ENCODE measurements around the gene CDK5. TPM values are rescaled to one million over a fixed set of nuclear protein-coding genes. Genes with fewer than 3 reads are reported as not detected.
A peak's percentile ranks its signal among the peaks of the same experiment; 100 is the strongest.

CDK5 gene
- total and polyA plus RNA-seq, 9 of the 15 experiments (the other 6 are each of a cell fraction or from before 2014, with no cell fraction given) = 3.2 to 38.0 (median 27.5) TPM

- TF ChIP-seq POLR2B (IDR thresholded peaks at IDR 0.05; ENCODE audit: low read depth, partially characterized antibody) (no peak), ZNF146 (CRISPR knock-in tag; IDR thresholded peaks at IDR 0.05; ENCODE audit: unreplicated experiment) (no peak), TBL1XR1 (IDR thresholded peaks at IDR 0.05; ENCODE audit: low read length in 2 of 2) (no peak), ZFP30 (CRISPR knock-in tag; IDR thresholded peaks at IDR 0.05; ENCODE audit: borderline replicate concordance) (no peak), NCOA6 (IDR thresholded peaks at IDR 0.05) (no peak), IRF1 (CRISPR knock-in tag; IDR thresholded peaks at IDR 0.05; ENCODE audit: borderline replicate concordance) (peak; percentile 58; the same call in 1 of the 2 replicates), RNF2 (IDR thresholded peaks at IDR 0.05) (peak; percentile 69), ATF1 (CRISPR knock-in tag; IDR thresholded peaks at IDR 0.05) (no peak), ATF1 (tag; IDR thresholded peaks at IDR 0.05) (peak; percentile 67), USF1 (CRISPR knock-in tag; IDR thresholded peaks at IDR 0.05) (no peak), ZNF668 (CRISPR knock-in tag; IDR thresholded peaks at IDR 0.05) (no peak), NFATC3 (IDR thresholded peaks at IDR 0.05) (no peak), ZNF407 (IDR thresholded peaks at IDR 0.05; ENCODE audit: low read depth) (0 out of 2 replicates have a peak, but pooled peaks have one; percentile 11), FOSL1 (tag; conservative IDR thresholded peaks at IDR 0.05) (0 out of 2 replicates have a peak, but pooled peaks have one; percentile 16), AFF4 (CRISPR knock-in tag; IDR thresholded peaks at IDR 0.05) (0 out of 2 replicates have a peak, but pooled peaks have one; percentile 6), NFE2L1 (tag; IDR thresholded peaks at IDR 0.05; ENCODE audit: borderline replicate concordance, low read depth) (no peak)
Observed at GRCh38 chr7:151017953-151018420, 39.7 kb downstream of the CDK5 start (continued).

Data from K562 (cell line).